H54 (cell line): ENCODE results near the gene MRPS16.
"Not testable (repeated sequence)": the region's sequence is repeated elsewhere in the genome, so short reads cannot be mapped to it uniquely, and the experiment has no call there.

Experiments
- DNase-seq: peaks from one replicate; pipeline ENCODE4 v3.0.0; 2011; ENCODE audit warnings: low spot score, mixed read lengths; ENCODE audit not compliant: insufficient read length
- FAIRE-seq: peaks from 3 replicates; lab custom pipeline; 2011; peaks lifted over from hg19 to GRCh38; lab: Jason Lieb, UNC
- POLR2A ChIP-seq: IDR thresholded peaks from 2 replicates; pipeline ENCODE4 v1.6.1; 2011; ENCODE audit warnings: low read depth, mild to moderate bottlenecking, low read length

Gene MRPS16

DNA sequence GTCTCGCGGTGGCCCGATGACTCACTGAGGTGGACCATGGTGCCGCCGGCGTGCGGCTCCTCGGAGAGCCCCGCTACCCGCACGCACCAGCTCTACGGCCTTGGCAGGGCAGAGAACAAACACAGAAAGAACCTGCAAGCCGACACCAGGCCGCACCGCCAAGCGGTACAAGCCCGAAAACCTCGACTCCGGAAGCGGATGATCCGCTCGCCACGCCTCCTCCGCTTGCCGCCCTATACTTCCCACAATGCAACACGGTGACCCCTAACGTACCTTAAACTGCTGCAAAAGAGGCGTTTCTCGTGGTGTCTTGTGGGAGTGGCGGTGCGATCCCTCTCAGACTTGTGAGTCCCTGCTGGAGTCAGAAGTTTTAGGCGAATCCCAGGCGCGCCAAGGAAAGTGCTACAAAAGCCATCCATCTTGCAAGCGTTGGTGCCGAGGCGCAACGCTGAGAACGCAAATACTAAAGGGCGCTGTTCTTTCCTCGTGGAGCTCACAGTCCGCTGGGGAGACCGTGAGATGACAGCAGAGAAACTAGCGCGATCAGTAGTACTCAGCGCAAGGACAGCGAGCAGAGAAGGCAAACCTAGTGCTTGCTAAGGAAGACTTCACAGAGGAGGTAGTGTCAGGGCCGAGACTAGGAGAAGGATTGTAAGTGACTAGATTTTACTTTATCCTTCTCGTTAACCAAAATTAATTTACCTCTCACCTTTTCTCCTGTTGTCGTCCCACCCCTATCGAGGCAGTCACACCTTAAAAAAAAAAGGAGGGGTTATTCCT lies at the start of gene MRPS16:
TSS of gene MRPS16 (minus strand) at position 200 of the 780 bp plus-strand sequence. CDS start at position 38, 162 bp downstream.
- FAIRE-seq, result peak; percentile 97
- peak; percentile 92 for DNase-seq
- TF ChIP-seq POLR2A, result peak; percentile 80

DNA sequence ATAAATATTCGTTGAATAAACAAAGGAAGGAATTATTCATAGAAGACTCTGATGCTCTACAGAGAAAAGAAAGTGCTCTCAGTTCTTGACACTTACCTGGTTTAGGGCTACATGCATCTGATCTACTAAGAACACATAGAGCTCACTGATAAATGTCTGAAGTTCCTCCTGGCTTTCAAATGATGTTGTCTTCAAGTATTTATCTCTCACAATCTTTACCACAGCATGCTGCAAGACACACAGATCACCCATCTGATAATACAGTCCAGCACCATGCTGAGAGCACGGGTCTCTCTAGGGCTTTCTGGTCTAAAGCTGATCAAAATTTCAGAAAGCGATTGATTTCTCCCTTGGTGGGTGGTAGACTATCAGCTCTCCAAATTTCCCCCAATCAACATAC lies 44.5 kb upstream of the MRPS16 start:
- DNase-seq, result no peak
- FAIRE-seq, result peak; percentile 74
- TF ChIP-seq POLR2A, result no peak

DNA sequence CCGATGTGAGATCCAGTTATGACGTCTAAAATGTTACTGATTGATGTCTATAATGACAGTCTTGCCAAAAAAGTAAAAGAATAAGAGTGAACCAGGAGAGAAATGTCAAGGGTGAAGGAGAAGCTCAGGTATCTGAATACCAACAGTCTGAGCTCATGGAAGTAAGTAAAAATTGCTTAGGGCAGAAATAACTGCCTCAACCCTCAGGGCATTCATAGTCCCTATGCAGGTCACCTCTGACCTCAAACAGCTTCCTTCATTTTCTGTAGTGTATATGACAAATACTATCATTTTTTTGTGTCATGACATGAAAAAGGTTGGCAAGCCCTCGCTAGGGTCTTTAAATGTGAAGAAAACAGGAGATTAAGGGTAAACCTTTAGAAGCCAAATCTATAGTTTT lies 41.0 kb upstream of the MRPS16 start:
- DNase-seq (no peak), FAIRE-seq (no peak)
- no peak for TF ChIP-seq POLR2A

DNA sequence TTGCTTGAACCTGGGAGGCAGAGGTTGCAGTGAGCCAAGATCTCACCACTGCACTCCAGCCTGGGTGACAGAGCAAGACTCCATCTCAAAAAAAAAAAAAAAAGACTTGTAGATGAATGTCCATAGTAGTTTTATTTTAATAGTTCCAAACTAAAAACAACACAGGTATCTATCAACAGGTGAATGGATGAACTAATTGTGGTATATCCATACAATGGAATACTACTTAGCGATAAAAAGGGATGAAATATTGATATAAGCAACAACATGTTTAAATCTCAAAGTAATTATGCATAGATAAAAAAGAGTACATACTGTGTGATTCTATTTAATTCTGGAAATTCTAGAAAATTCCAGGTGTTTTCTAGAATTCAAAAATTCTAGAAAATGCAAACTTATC lies 37.5 kb upstream of the MRPS16 start:
- FAIRE-seq, result no peak
- DNase-seq, result no peak
- no peak for TF ChIP-seq POLR2A

DNA sequence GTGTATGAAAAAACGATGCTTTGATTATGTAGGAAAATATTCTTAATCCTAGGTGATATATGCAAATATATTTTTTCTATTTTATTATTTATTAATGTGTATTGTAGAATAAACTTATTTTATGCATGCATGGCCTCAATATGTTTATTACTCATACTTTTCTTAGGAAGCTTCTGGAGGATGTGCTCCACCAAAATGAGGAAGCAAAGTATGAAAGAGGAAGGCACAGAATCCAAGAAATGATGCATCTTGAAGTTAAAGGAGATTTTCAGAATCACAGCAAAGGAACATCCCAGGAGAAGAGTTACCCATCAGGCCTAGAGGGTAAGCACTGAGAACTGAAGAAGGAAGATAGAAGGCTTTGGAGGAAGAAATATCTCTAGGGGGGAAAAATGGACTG lies 35.0 kb upstream of the MRPS16 start:
- FAIRE-seq (no peak), DNase-seq (no peak)
- TF ChIP-seq POLR2A, result no peak

DNA sequence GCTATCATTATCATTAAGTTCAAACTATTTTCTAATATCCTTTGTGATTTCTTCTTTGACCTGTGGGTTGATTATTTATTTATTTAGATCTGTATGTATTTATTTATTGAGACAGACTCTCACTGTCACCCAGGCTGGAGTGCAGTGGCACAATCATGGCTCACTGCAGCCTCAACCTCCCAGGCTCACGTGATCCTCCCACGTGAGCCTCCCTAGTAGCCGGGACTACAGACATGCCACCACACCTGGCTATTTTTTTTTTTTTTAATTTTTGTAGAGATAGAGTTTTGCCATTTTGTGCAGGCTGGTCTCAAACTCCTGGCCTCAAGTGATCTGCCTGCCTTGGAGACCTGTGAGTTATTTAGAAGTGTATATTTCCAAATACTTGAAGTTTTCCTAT lies 28.7 kb upstream of the MRPS16 start:
- DNase-seq, result no peak
- TF ChIP-seq POLR2A, result no peak
- no peak for FAIRE-seq

DNA sequence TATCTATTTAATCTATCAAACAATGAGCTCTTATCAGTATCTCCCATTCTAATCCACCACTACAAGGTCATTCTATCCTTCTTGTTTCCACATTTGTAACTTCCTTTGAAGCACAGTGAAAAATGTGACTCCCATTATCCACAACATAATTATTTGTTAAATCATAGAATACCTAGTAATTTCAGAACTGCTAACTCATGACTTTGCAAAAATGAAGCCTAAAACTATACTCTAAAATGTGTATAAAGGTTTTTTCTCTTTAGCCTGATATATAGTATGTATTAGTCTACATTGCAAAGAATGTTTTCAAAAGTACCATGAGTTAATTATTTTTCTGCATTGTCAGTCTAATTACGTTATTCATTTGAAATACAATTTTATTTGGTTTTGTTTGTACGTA lies 12.0 kb upstream of the MRPS16 start:
- DNase-seq (no peak), FAIRE-seq (peak; percentile 71)
- no peak for TF ChIP-seq POLR2A

DNA sequence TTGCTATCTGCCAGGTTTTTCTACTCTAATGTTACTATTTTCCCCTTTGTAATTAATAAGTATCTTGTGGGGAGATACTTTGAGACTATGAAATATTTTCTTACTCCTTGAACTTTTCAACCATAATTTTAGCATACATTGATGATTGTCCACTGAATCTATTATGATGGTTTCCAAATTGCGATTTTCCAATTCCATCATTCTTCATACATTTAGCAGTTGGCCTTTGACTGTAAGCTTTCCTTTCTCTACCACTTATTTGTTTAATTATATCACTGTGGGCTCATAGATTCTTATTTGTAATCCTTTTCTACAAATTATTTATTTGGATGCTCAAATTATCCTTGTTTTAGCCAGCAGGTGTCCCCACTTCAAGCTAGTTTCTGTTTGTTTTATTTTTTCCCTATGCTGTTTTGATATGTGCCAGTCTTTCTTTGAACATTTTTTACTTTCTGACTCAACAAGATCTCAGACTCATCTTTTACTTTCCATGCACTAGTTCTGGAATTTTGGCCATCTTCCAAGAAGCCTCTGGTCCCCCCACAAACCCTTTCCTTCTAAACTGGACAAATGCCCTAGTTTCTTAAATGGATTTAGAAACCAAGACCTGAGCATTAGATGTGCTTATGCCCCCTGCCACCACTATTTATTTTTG lies 11.4 kb upstream of the MRPS16 start:
- DNase-seq, result no peak
- FAIRE-seq, result peak; percentile 95
- TF ChIP-seq POLR2A, result no peak

DNA sequence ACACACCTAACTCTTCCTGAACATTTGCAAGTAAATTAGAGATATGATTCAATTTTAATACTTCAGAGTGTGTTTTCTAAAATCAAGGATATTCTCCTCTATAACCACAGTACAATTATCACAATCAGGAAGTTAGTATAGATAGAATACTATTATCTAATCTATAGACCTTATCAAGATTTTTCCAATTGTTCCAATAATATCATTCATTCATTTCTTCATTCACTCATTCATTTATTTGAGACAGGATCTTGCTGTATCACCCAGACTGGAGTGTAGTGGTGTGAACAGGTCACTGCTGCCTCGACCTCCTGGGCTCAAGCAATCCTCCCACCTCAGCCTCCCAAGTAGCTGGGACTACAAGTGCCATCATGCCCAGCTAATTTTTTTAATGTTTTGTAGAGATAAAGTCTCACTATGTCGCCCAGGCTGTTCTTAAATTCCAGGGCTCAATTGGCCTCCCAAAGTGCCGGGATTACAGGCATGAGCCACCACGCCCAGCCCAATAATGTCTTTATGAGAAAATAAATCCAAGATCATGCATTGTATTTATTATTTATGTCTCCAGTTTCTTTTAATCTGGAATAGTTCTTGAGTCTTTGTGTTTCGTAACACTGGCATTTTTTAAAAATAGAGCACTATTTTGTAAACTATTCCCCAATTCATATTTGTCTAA lies 10.6 kb upstream of the MRPS16 start:
- peak; percentile 41 for FAIRE-seq

DNA sequence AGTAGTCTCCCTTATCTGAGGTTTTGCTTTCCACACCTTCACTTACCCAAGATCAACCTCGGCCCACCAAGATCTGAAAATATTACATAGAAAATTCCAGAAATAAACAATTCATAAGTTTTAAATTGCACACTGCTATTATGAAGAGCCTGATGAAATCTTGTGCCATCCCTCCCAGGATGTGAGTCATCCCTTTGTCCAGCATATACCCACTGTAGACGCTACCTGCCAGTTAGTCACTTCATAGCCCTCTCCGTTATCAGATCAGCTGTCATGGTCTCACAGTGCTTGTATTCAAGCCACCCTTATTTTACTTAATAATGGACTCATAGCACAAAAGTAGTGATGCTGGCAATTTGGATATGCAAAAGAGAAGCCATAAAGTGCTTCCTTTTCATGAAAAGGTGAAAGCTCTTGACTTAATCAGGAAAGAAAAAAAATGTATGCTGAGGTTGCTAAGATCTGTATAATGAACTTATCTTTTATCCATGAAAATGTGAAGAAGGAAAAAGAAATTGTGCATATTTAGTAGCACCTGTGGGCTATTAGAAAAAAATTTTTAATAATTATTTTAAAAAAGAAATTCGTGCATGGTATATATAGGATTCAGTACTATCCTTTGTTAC lies 9.8 kb upstream of the MRPS16 start:
- peak; percentile 51 for DNase-seq

More for the DNA sequence above, 10.6 kb upstream of the MRPS16 start:
- DNase-seq, result no peak
- TF ChIP-seq POLR2A, result no peak

DNA sequence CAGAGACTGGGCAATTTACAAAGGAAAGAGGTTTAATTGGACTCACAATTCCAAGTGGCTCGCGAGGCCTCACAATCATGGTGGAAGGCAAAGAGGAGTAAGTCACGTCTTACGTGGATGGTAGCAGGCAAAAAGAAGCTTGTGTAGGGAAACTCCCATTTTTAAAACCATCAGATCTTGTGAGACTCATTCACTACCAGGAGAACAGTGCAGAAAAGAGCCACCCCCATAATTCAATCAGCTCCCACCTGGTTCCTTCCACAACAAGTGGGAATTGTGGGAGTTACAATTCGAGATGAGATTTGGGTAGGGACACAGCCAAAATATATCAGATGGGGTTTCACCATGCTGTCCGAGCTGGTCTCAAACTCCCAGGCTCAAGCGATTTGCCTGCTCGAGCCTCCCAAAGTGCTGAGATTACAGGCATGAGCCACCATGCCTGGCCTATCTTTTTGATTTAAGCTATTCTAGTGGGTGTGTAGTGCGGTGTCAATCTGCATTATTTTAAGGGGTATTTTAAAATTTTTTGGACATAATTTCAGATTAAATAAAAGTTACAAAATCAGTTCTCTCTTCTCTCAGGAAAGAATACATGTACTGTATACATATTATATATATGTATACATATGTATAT lies 9.0 kb upstream of the MRPS16 start:
- no peak for TF ChIP-seq POLR2A
- DNase-seq (no peak), FAIRE-seq (no peak)

More for the DNA sequence above, 9.8 kb upstream of the MRPS16 start:
- FAIRE-seq, result peak; percentile 100
- TF ChIP-seq POLR2A, result no peak

DNA sequence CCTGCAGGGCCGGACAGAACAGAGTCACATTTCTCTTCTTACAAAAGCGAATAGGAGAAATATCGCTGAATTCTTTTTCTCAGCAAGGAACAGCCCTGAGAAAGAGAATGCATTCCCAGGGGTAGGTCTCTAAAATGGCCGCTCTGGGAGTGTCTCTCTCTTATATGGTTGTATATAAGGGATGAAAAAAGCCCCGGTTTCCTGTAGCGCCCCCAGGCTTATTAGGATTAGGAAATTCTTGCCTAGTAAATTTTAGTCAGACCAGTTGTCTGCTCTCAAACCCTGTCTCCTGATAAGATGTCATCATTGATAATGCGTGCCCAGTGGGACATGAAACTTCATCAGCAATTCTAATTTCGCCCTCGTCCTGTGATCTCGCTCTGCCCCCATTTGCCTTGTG lies 6.2 kb upstream of the MRPS16 start:
- FAIRE-seq, DNase-seq: not testable (repeated sequence)

DNA sequence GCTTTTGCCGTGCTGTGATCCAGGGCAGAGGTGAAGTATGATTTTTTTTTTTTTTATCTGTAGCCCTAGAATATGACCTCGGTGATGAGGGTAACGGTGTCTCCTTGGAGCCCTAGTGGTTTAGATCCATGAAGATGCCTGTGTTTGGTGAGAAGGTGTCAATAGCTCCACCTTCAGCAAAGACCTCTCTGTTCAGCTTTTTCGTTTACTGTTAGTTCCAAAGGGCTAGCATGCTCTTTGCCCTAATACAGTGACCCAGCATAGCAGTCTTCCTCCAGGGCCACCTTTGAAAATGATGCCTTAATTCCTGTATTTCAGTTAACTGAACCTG lies 746 bp upstream of the MRPS16 start:
- DNase-seq (no peak), FAIRE-seq (peak; percentile 11)
- TF ChIP-seq POLR2A, result no peak
